SU-DHL-6 (cell line): Measurements from ENCODE around the gene OSTM1.

Experiments
- EZH2phosphoT487 ChIP-seq: fragments of 200-600 bp; sonication (generic), shearing (Covaris generic); conservative IDR thresholded peaks from 2 replicates; pipeline ENCODE4 v1.6.1; 2018; ENCODE audit warnings: mild to moderate bottlenecking, antibody characterized with exemption, low read length, moderate library complexity, mixed read lengths
- TF ChIP-seq, protein P1 (sequence below): fragments of 200-600 bp; sonication (generic); IDR thresholded peaks from one replicate; pipeline ENCODE4 v1.5.1; 2017; ENCODE audit warnings: antibody characterized with exemption, mild to moderate bottlenecking, low read length, moderate library complexity; ENCODE audit not compliant: insufficient read depth, poor library complexity, severe bottlenecking

DNA sequence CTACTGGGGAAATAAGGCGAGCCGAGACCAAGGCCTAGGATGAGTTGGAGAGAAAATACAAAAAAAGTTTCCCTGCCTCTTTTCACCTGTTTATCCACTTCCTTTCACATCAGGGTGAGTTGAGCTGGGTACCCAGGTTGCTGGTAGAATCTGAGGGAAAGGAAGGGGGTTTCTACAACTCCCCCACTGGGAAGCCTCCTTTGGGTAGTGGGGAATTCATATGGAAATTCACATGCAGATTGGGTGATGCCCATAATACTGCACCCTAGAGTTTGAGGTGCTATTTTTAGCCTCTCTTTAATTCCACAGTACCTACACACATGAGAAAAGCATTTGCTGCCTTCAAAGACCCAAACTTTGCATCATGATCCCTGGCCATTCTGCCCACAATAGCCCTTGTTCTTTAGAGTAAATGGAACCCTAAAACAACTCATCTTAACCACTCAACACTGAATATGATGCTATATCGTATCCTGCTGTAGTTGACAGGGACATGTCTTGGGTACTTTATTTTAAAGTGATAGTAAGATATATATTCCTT is 2.7 kb downstream of the OSTM1 start:
- TF ChIP-seq, protein P1, sequence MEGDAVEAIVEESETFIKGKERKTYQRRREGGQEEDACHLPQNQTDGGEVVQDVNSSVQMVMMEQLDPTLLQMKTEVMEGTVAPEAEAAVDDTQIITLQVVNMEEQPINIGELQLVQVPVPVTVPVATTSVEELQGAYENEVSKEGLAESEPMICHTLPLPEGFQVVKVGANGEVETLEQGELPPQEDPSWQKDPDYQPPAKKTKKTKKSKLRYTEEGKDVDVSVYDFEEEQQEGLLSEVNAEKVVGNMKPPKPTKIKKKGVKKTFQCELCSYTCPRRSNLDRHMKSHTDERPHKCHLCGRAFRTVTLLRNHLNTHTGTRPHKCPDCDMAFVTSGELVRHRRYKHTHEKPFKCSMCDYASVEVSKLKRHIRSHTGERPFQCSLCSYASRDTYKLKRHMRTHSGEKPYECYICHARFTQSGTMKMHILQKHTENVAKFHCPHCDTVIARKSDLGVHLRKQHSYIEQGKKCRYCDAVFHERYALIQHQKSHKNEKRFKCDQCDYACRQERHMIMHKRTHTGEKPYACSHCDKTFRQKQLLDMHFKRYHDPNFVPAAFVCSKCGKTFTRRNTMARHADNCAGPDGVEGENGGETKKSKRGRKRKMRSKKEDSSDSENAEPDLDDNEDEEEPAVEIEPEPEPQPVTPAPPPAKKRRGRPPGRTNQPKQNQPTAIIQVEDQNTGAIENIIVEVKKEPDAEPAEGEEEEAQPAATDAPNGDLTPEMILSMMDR, result no peak
- TF ChIP-seq EZH2phosphoT487, result no peak
